Immature natural killer cell (primary cell): Measurements from ENCODE around the gene LAMB3. TPM values are rescaled to one million over a fixed set of nuclear protein-coding genes. Genes with fewer than 3 reads are reported as not detected.

Experiments used
- DNase-seq, 3 donors: peaks; one replicate each; pipeline ENCODE4 v3.0.0; 2022; ENCODE audit warnings: mixed read lengths in 1 of 3
- H3K27ac Mint-ChIP-seq, 6 donors: one replicate each; pipeline ENCODE4 v1.8.0; 2020; ENCODE audit warnings: mixed read lengths in 6 of 6, mild to moderate bottlenecking in 5 of 6, inconsistent platforms in 4 of 6, moderate library complexity in 3 of 6
- H3K27me3 Mint-ChIP-seq, 3 donors: one replicate each; pipeline ENCODE4 v1.8.0; 2020 to 2021; ENCODE audit warnings: low read depth in 3 of 3, mild to moderate bottlenecking in 3 of 3, mixed read lengths in 3 of 3, moderate library complexity in 3 of 3, inconsistent platforms in 1 of 3
- H3K36me3 Mint-ChIP-seq, 3 donors: one replicate each; pipeline ENCODE4 v1.8.0; 2020; ENCODE audit warnings: mixed read lengths in 3 of 3, inconsistent platforms in 2 of 3, mild to moderate bottlenecking in 2 of 3
- H3K4me1 Mint-ChIP-seq, 2 donors: one replicate each; pipeline ENCODE4 v1.8.0; 2020; ENCODE audit warnings: inconsistent platforms in 2 of 2, mild to moderate bottlenecking in 2 of 2, mixed read lengths in 2 of 2, moderate library complexity in 1 of 2
- H3K4me3 Mint-ChIP-seq, 5 donors: one replicate each; pipeline ENCODE4 v1.8.0; 2020; ENCODE audit warnings: mild to moderate bottlenecking in 5 of 5, mixed read lengths in 5 of 5, inconsistent platforms in 3 of 5, moderate library complexity in 3 of 5
- H3K9me3 Mint-ChIP-seq, 6 donors: one replicate each; pipeline ENCODE4 v1.8.0; 2020; ENCODE audit warnings: mild to moderate bottlenecking in 6 of 6, mixed read lengths in 6 of 6, inconsistent platforms in 4 of 6, moderate library complexity in 3 of 6
- polyA plus RNA-seq, 3 donors: library from polyadenylated mRNA; unstranded; fragments of 300-500 nt; fragmentation: Illumina TruSeq; gene quantifications; one replicate each; pipeline ENCODE4 v1.2.3, GENCODE V29; 2021

The LAMB3 gene
- polyA plus RNA-seq, 3 donors from 2014 or later, result 0.58 to 1.6 TPM; not detected in 1

DNA sequence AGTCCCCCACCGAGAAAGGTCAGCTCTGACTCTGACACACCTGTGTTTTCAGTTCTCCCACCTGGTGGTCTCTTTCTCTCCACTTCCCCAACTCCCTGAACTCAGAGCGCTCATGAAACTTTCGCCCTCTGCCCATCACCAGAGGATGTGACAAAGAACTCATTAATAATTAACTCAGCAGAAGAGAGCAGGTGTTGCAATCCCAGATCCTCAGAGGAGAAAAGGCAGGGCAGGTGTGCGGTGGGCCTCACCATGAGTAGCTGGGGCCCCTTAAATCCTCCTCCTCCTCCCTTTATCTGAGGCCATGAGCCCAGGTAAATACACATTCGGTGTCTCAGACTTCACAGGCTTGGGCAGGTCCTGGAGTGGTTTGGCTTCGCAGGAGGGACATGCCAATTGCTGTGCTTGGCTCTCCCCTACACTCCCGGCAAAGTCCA is 1.7 kb upstream of the LAMB3 start:
- no peak for DNase-seq
- no peaks in the 10 kb centered on the region for H3K36me3 Mint-ChIP-seq
- peaks cover 0 to 5% (median 2%) of the 10 kb centered on the region in 3 donors for H3K27me3 Mint-ChIP-seq
- peaks cover 5 to 7% of the 10 kb centered on the region in 2 donors for H3K4me1 Mint-ChIP-seq
- H3K4me3 Mint-ChIP-seq, result no peak overlapping the region
- no peak overlapping the region for H3K27ac Mint-ChIP-seq
- H3K9me3 Mint-ChIP-seq, result no peaks in the 10 kb centered on the region

DNA sequence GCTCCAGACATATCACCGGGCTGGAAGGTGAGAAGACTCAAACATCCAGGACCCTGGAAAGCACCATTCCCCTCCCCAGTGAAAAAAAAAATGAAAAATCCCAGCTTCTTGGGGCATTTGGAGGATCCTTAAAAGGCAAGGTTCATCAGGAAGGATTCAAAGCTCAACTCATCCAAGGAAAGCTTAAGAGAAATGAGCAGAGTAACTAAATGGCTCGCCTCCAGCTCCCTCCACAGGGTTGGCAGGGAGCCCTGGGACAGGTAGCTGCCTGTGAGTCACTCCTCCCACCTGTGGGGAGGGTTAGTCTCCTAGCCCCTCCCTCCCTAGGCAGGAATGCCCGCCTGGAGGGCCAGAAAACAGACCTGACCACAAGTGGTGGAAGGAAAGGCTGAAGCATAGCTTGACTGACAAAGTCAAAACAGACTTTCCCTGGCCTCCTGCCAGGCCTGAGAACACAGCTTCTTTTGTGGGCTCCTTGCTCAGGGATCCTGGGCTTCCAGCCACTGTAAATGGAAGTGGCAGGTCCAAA is 712 bp upstream of the LAMB3 start:
- no peak for DNase-seq
- H3K27ac Mint-ChIP-seq, result peak overlapping the region in 1 of 6 donors; percentile 16
- no peaks in the 10 kb centered on the region for H3K36me3 Mint-ChIP-seq
- no peak overlapping the region for H3K4me3 Mint-ChIP-seq
- H3K4me1 Mint-ChIP-seq, result peaks cover 5 to 7% of the 10 kb centered on the region in 2 donors
- peaks cover 0 to 2% (median under 1%) of the 10 kb centered on the region in 3 donors for H3K27me3 Mint-ChIP-seq
- H3K9me3 Mint-ChIP-seq, result no peaks in the 10 kb centered on the region

DNA sequence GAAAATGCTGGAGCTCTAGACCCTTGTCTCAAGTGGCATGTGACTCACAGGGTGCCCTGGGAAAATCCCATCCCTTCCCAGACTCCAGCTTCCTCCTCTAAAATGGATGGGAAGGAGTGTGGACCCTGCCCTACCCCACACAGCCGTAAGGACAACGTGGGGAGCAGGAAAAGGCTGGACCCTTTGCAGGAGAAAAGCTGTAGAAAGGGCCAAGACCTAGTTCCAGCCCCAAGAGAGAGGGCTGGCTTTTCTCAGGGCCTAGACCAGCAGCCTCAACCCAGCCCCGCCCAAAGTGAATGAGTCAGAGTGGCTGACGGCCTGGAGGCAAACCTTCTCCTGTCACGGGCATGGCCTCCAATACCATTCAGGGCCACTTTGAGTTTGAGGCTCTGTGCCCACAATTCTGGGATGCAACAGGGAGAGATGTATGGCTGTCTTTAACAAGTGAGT is 1.1 kb downstream of the LAMB3 start:
- H3K27me3 Mint-ChIP-seq, result peaks cover 0 to 2% (median 0%) of the 10 kb centered on the region in 3 donors
- H3K36me3 Mint-ChIP-seq, result no peaks in the 10 kb centered on the region
- H3K9me3 Mint-ChIP-seq, result no peaks in the 10 kb centered on the region
- H3K4me1 Mint-ChIP-seq, result peaks cover 5 to 7% of the 10 kb centered on the region in 2 donors
- no peak overlapping the region for H3K4me3 Mint-ChIP-seq
- H3K27ac Mint-ChIP-seq, result peak overlapping the region in 2 of 6 donors; percentile 5 to 27
- peak in 1 of 3 donors; percentile 20 for DNase-seq

DNA sequence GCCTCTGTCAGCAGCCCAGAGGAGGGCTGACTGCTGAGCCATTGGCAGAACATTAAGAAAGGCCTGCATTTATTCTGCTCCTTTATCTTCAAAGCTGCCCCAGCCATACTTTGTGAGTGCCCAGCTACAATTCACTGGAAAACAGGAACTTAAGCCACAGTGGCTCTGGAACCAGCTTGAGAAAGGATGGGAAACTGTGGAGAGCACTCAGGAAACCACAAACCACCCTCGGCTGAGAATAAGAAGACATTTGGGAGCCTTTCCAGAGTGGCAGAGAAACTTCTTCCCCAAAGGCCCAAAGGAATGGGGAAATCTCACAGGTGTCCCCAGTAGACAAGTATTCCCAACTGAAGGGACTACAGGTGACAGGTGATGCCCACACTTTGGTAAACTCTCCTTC is 1.8 kb downstream of the LAMB3 start:
- Mint-ChIP-seq H3K4me3 (no peak overlapping the region), H3K27ac (peak overlapping the region in 1 of 6 donors; percentile 27), H3K9me3 (no peaks in the 10 kb centered on the region), H3K27me3 (peaks cover 0 to 2% (median 0%) of the 10 kb centered on the region in 3 donors), H3K36me3 (no peaks in the 10 kb centered on the region), H3K4me1 (peaks cover 5 to 7% of the 10 kb centered on the region in 2 donors)
- no peak for DNase-seq

DNA sequence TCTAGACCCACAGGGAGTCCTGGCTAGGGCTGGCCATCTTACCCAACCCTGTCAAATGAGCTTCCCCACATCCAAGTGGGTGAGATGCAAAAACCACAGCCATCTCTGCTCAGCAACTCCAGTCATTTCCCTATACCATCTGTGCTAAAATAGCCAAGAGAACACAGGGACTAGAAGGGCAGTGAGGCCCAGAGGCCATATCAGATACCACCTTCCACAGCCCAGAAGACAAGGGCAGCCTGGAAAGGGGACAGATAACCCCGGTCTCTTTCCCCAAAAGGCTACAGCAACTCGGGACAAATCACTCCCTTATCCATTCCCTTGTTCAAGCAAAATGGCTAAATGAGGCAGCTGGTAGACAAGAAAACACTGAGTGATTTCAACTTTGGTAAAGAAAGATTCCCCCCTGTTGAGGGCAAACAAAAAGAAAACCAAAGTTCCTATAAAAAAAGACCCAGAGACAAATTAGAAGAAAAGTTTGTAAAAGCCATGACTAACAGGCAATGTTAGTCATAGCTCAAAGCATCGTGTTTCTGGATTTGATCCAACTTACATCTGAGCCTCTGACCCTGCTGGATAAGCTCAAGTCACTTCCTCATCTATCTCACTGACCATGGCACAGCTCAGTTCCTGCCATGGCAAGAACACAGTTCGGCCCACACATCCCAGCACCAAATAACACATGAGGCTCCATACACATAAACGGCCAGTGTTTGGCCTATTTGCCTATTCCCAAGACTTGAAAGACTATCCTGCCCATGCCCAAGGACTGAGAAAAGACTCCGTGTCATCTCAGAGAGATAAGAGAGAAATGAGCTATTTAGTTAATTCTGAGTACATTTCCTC is 3.1 kb downstream of the LAMB3 start:
- peak overlapping the region in 2 of 6 donors; percentile 2 to 17 for H3K27ac Mint-ChIP-seq
- peaks cover 0 to 2% (median 0%) of the 10 kb centered on the region in 3 donors for H3K27me3 Mint-ChIP-seq
- DNase-seq, result no peak
- H3K4me1 Mint-ChIP-seq, result peaks cover 5 to 7% of the 10 kb centered on the region in 2 donors
- no peak overlapping the region for H3K4me3 Mint-ChIP-seq
- no peaks in the 10 kb centered on the region for H3K9me3 Mint-ChIP-seq
- no peaks in the 10 kb centered on the region for H3K36me3 Mint-ChIP-seq

DNA sequence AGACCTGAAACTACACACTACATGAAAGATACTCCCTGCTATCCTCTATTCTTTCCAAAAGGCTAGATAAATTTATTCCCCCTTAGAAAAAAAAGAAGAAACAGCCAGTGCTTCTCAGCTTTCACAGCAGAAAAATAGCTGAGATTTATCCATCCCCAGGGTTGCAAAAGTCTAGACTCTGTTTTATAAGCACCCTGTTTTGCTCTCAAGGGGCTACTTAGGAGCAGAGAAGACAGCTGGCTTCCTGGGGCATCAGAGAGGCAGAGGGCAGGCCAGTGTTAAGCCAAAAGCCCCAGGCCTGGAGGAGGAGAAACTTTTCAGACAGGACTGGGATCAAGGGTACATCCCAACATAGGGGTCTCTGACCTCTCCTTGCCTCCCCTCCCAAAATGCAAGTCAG is 3.9 kb downstream of the LAMB3 start:
- Mint-ChIP-seq H3K4me1 (peaks cover 5 to 7% of the 10 kb centered on the region in 2 donors), H3K4me3 (no peak overlapping the region), H3K36me3 (no peaks in the 10 kb centered on the region), H3K27me3 (no peaks in the 10 kb centered on the region), H3K27ac (peak overlapping the region in 1 of 6 donors; percentile 0), H3K9me3 (no peaks in the 10 kb centered on the region)
- DNase-seq, result no peak

DNA sequence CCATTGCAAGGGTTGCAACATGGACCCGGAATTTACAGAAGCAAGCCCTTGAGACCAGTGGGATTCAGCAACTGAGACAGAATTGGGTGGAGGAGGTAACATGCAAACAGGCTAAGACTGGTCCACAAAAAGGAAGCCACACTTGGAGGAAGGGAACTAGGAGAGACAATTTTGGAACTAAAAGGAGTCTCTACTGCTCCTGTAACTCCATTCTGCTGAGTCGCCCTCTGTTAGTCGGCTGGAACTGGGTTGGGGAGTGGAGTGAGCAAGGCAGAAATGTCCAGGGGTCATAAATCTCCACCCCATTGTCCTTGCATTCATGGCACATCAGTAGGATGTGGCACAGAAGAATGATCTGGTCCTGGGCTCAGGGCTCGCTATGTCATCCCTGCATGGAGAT is 5.1 kb downstream of the LAMB3 start:
- Mint-ChIP-seq H3K27me3 (peaks cover 0 to 3% (median 0%) of the 10 kb centered on the region in 3 donors), H3K36me3 (no peaks in the 10 kb centered on the region), H3K27ac (no peak overlapping the region), H3K4me1 (peaks cover 5 to 7% of the 10 kb centered on the region in 2 donors), H3K9me3 (no peaks in the 10 kb centered on the region), H3K4me3 (no peak overlapping the region)
- no peak for DNase-seq

DNA sequence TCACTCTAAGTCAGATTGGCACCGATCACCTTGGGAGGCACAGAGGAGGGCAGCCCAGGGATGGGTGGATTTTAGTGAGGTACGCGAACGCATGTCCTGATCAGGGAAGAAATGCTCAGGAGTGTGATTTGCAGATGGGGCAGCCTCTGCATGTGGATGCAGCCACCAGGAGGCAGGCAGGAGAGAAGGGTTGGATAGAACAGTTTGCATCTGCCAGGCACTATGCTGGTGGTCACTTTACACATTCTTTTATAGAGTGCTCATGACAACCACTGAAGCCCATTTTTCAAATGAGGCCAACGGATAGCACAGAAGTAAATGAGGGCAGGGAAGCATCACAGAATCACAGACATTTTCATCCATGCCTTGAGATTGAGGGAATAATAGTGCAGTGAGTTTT is 5.7 kb downstream of the LAMB3 start:
- Mint-ChIP-seq H3K9me3 (no peaks in the 10 kb centered on the region), H3K27me3 (peaks cover 0 to 3% (median 1%) of the 10 kb centered on the region in 3 donors), H3K36me3 (no peaks in the 10 kb centered on the region), H3K4me1 (peaks cover 5 to 7% of the 10 kb centered on the region in 2 donors), H3K4me3 (no peak overlapping the region), H3K27ac (no peak overlapping the region)
- no peak for DNase-seq

DNA sequence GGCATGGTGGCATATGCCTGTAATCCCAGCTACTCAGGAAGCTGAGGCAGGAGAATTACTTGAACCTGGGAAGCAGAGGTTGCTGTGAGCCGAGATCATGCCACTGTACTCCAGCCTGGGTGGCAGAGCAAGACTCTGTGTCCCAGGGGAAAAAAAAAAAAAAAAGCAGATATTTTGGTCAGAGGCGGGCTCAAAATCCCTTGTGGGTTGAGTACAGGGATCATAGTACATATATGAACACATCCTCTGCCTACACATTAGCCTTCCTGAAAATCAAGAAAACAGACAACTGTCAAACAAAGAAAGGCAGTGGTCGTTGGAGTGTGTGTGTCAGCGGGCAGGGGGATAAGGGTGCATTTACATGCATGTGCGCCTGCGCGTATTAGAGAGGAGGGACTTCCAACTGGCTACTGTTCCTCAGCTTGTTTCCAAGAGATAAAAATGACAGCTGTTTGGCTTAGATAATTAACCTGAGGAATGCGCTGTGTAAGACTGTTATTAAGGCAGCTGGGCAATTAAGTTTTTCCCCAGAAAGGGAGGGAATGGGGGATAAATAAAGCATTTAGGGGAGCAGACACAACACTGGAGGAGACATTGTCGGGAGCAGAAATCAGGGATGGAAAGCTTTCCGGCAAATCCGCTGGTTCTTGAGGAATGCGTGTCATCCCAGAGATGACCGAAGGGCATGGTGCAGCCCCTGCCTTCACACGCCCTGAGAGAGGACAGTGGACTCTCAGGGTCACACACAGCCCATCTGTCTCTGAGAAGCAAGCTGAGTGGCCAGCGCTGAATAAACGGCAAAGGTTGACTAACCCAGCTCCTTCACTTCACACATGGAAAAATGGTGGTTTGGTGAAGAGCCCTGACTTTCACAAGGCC is 6.4 kb downstream of the LAMB3 start:
- H3K27ac Mint-ChIP-seq, result no peak overlapping the region
- H3K36me3 Mint-ChIP-seq, result no peaks in the 10 kb centered on the region
- no peak for DNase-seq
- H3K9me3 Mint-ChIP-seq, result no peaks in the 10 kb centered on the region
- H3K4me1 Mint-ChIP-seq, result peaks cover 3 to 5% of the 10 kb centered on the region in 2 donors
- peaks cover 0 to 3% (median 1%) of the 10 kb centered on the region in 3 donors for H3K27me3 Mint-ChIP-seq
- H3K4me3 Mint-ChIP-seq, result no peak overlapping the region

DNA sequence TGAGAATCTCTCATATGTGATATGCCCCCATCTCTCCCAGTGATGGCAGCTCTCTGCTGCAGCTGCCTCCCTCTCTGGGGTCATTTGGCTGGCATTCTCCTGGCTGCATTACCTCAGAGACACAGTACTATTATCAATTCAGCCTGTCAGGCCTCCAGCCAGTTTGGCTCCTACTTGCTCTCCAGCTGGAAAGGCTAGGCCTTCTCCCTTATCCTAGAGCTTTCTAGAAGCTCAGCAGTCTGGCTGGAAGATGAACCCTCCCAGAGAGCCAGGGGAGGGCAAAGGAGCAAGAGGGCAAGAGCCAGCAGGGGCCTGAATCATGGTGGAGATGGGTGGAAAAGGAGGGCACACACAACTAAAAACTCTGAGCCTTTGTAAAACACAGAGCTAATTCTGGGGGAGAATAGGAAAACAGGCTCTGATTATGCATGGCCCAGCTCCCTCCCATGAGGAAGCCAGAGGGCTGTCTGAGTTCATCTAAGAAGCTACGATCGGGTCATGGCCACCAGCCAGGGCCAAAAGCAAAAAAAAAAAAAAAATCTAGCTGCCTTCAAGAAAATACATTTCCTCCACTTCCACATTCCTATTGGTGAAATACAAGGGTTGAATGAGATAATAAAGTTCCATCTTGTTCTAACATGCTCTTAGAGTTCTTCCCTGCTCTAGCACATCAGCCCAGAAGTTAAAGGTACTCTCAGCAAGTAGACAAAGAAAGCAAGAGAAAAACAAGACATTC is 8.8 kb downstream of the LAMB3 start:
- no peaks in the 10 kb centered on the region for H3K9me3 Mint-ChIP-seq
- H3K27me3 Mint-ChIP-seq, result peaks cover 0 to 3% (median 1%) of the 10 kb centered on the region in 3 donors
- H3K4me3 Mint-ChIP-seq, result no peak overlapping the region
- H3K27ac Mint-ChIP-seq, result no peak overlapping the region
- H3K36me3 Mint-ChIP-seq, result no peaks in the 10 kb centered on the region
- no peak for DNase-seq
- no peaks in the 10 kb centered on the region for H3K4me1 Mint-ChIP-seq

DNA sequence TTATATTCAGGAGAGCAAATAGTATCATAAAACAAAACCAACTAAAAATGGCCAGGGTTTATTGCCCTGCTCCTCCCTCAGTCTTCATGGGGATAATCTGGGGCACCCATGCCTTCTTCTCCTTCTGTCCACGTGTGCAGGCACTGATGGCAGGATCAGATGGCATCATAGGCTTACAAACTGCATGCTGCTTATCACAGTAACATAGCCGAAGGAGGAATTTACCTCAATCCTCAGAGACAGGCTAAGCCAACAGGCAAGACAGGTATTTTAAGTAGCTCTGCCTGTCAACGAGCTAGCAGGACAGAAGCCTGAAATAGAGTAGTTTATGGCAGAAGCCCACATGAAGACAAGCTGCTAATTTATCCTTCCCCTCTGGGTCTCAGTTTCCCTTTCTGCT is 9.4 kb downstream of the LAMB3 start:
- H3K27ac Mint-ChIP-seq, result no peak overlapping the region
- H3K36me3 Mint-ChIP-seq, result no peaks in the 10 kb centered on the region
- no peak overlapping the region for H3K4me3 Mint-ChIP-seq
- no peaks in the 10 kb centered on the region for H3K4me1 Mint-ChIP-seq
- H3K27me3 Mint-ChIP-seq, result peaks cover 0 to 3% (median 1%) of the 10 kb centered on the region in 3 donors
- H3K9me3 Mint-ChIP-seq, result no peaks in the 10 kb centered on the region
- DNase-seq, result no peak

DNA sequence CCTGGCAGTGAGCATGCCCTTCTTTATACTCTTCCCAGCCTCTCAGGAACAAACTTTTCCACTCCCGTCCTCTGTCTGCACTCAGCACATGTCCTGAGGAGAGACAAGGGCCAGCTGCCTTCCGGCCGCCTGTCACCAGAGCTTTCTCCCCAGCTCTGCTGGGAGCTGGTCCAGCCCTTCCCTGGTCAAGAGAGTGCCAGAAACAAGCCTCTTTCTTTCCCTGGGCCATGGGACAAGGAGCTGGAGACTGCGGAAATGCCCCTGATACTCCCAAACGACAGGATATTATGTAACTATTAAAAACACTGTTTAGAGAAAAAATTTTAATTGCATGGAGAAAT is 10.4 kb downstream of the LAMB3 start:
- DNase-seq, result no peak
- H3K36me3 Mint-ChIP-seq, result no peaks in the 10 kb centered on the region
- no peaks in the 10 kb centered on the region for H3K4me1 Mint-ChIP-seq
- peaks cover 0 to 3% (median 1%) of the 10 kb centered on the region in 3 donors for H3K27me3 Mint-ChIP-seq
- no peak overlapping the region for H3K4me3 Mint-ChIP-seq
- no peak overlapping the region for H3K27ac Mint-ChIP-seq
- H3K9me3 Mint-ChIP-seq, result no peaks in the 10 kb centered on the region

DNA sequence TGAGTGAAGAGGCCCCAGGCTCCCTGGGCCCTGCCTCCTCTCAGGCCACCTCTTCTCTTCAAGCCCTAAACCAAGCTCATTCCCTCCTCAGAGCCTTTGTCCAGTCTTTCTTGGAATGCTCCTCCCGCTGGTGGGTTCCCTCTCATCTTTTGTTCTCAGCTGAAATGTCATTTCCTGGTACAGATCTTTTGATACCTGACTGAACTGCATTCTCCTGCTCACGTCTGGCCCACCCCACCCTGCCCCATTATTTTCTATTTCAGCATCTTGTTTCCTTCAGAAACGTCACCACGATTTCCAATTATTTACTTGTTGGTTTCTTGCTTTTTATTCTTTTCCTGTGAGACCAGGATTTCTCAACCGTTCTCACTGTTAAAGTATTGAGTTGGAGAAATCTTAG is 16.4 kb downstream of the LAMB3 start:
- Mint-ChIP-seq H3K4me3 (no peak overlapping the region), H3K27me3 (peaks cover 0 to 3% (median 3%) of the 10 kb centered on the region in 3 donors), H3K36me3 (peaks cover 0 to 3% (median 0%) of the 10 kb centered on the region in 3 donors), H3K27ac (no peak overlapping the region), H3K4me1 (no peaks in the 10 kb centered on the region), H3K9me3 (no peaks in the 10 kb centered on the region)
- no peak for DNase-seq
